Kidney (tissue), 14 donors: Measurements from ENCODE around the gene SH3RF1. TPM values are rescaled to one million over a fixed set of nuclear protein-coding genes. Genes with fewer than 3 reads are reported as not detected.
"Not testable (repeated sequence)": the region's sequence is repeated elsewhere in the genome, so short reads cannot be mapped to it uniquely, and the experiment has no call there.

Experiments
- DNase-seq, 5 donors: peaks; one replicate each; pipeline ENCODE4 v3.0.0-alpha.2; 2013 to 2020
- FAIRE-seq: peaks from 2 replicates; lab custom pipeline; 2012; peaks lifted over from hg19 to GRCh38; lab: Jason Lieb, UNC
- H3K27ac ChIP-seq, 2 donors: one replicate each; pipeline ENCODE4 v1.7.0; 2013; ENCODE audit warnings: low read depth in 2 of 2, low read length in 2 of 2, inconsistent platforms in 1 of 2
- H3K27me3 ChIP-seq: one replicate; pipeline ENCODE4 v1.7.1; 2013; ENCODE audit warnings: low read length, inconsistent platforms; ENCODE audit not compliant: control insufficient read depth, insufficient read depth
- H3K36me3 ChIP-seq, 3 donors: one replicate each; pipeline versions ENCODE4 v1.7.0 to v1.7.1; 2013; ENCODE audit warnings: low read length in 3 of 3, control low read depth in 1 of 3, inconsistent platforms in 1 of 3; ENCODE audit not compliant: insufficient read depth in 3 of 3, control insufficient read depth in 2 of 3
- H3K4me1 ChIP-seq, 3 donors: one replicate each; pipeline versions ENCODE4 v1.7.0 to v1.7.1; 2013; ENCODE audit warnings: low read length in 3 of 3, inconsistent platforms in 1 of 3, low read depth in 1 of 3; ENCODE audit not compliant: control insufficient read depth in 2 of 3, insufficient read depth in 2 of 3
- H3K4me3 ChIP-seq, 3 donors: one replicate each; pipeline versions ENCODE4 v1.7.0 to v1.8.1; 2013; ENCODE audit warnings: low read length in 3 of 3, control low read depth in 1 of 3, inconsistent platforms in 1 of 3
- H3K9ac ChIP-seq, 3 donors: one replicate each; pipeline versions ENCODE4 v1.7.0 to v1.7.1; 2013; ENCODE audit warnings: low read length in 3 of 3, control low read depth in 1 of 3, inconsistent platforms in 1 of 3
- H3K9me3 ChIP-seq, 3 donors: one replicate each; pipeline versions ENCODE4 v1.7.0 to v1.7.1; 2013; ENCODE audit warnings: low read length in 3 of 3, control low read depth in 1 of 3, inconsistent platforms in 1 of 3; ENCODE audit not compliant: control insufficient read depth in 2 of 3, insufficient read depth in 1 of 3
- CTCF ChIP-seq: IDR thresholded peaks from 3 replicates; pipeline ENCODE4 v1.5.1; 2012; ENCODE audit warnings: mild to moderate bottlenecking, moderate library complexity, borderline replicate concordance; ENCODE audit not compliant: insufficient read depth; ENCODE audit errors: extremely low read depth
- intact Hi-C: fragments of 100-400 bp; cut with DNase I; formaldehyde crosslinking; loops from one replicate; pipeline ENCODE4 v1.11.1; 2022
- polyA plus RNA-seq: library from polyadenylated mRNA; stranded (reverse); fragments of 350-450 nt; fragmentation: Illumina TruSeq; extraction: RNeasy Lipid Tissue Mini Kit (QIAGEN cat#74804); gene quantifications from one replicate; pipeline ENCODE4 v1.2.3, GENCODE V29; 2014; ENCODE audit warnings: low read depth, low replicate concordance; ENCODE audit not compliant: insufficient read depth
- total RNA-seq: library from RNA; stranded (reverse); fragmentation: NEBNext Ultra II Directional; extraction: Animal tissue kit (Norgen Biotek cat#: 25700); gene quantifications from one replicate; pipeline ENCODE4 v1.2.1, GENCODE V29; 2021
- donor health status: control.
- donor health status: control.
- donor health status: control.
- donor health status: control.
- donor health status: control.
- donor health status: DM: yes; HTN: yes; CAD: no.
- donor health status: Normal renal cell carcinoma (clear cell type).

SH3RF1 gene
- total and polyA plus RNA-seq, 2 donors from 2014 or later: 8.2 to 35.7 TPM

- Histone ChIP-seq H3K9ac (no peak overlapping the region), H3K27me3 (no peaks in the 10 kb centered on the region), H3K9me3 (no peaks in the 10 kb centered on the region), H3K4me1 (no peaks in the 10 kb centered on the region), H3K27ac (no peak overlapping the region), H3K36me3 (no peaks in the 10 kb centered on the region), H3K4me3 (no peak overlapping the region)
- intact Hi-C loops: no loop called here
- no peak for TF ChIP-seq CTCF
- DNase-seq: peak in 2 of 5 donors; percentile 53 to 61
- FAIRE-seq: no peak
Measured at GRCh38 chr4:169279108-169279507, 8.4 kb upstream of the SH3RF1 start.

GRCh38 chr4:169278624-169279023 lies 7.9 kb upstream of the SH3RF1 start:
- H3K4me3 ChIP-seq: no peak overlapping the region
- no peak for FAIRE-seq

GRCh38 chr4:169277838-169278237 lies 7.1 kb upstream of the SH3RF1 start:
- DNase-seq, H3K27me3 ChIP-seq, H3K4me1 ChIP-seq, FAIRE-seq, H3K27ac ChIP-seq, H3K9me3 ChIP-seq, H3K9ac ChIP-seq, H3K4me3 ChIP-seq, intact Hi-C loops, H3K36me3 ChIP-seq: not testable (repeated sequence)

More at GRCh38 chr4:169278624-169279023, 7.9 kb upstream of the SH3RF1 start:
- H3K27ac ChIP-seq: no peak overlapping the region
- DNase-seq: no peak
- intact Hi-C loops: no loop called here
- no peaks in the 10 kb centered on the region for H3K36me3 ChIP-seq
- no peak for TF ChIP-seq CTCF
- H3K9me3 ChIP-seq: no peaks in the 10 kb centered on the region
- H3K27me3 ChIP-seq: no peaks in the 10 kb centered on the region
- no peak overlapping the region for H3K9ac ChIP-seq
- H3K4me1 ChIP-seq: no peaks in the 10 kb centered on the region

- no peak overlapping the region for H3K4me3 ChIP-seq
- no peak for FAIRE-seq
- intact Hi-C loops: no loop called here
- H3K9ac ChIP-seq: no peak overlapping the region
- no peaks in the 10 kb centered on the region for H3K36me3 ChIP-seq
- H3K27me3 ChIP-seq: no peaks in the 10 kb centered on the region
- no peak for TF ChIP-seq CTCF
- no peaks in the 10 kb centered on the region for H3K9me3 ChIP-seq
- peaks cover 0 to 5% (median 3%) of the 10 kb centered on the region in 3 donors for H3K4me1 ChIP-seq
- no peak overlapping the region for H3K27ac ChIP-seq
- DNase-seq: no peak
Measured at GRCh38 chr4:169275180-169275579, 4.4 kb upstream of the SH3RF1 start.
